GM12873 (cell line): ENCODE data around the gene TENT4B.

Source experiments
- TF ChIP-seq, protein P1 (sequence below): IDR thresholded peaks from 2 replicates; pipeline ENCODE4 v1.5.1; 2012; ENCODE audit warnings: low read depth, mild to moderate bottlenecking, moderate library complexity, low read length, control low read depth; ENCODE audit not compliant: insufficient read depth; ENCODE audit errors: missing control alignments

The TENT4B gene

DNA sequence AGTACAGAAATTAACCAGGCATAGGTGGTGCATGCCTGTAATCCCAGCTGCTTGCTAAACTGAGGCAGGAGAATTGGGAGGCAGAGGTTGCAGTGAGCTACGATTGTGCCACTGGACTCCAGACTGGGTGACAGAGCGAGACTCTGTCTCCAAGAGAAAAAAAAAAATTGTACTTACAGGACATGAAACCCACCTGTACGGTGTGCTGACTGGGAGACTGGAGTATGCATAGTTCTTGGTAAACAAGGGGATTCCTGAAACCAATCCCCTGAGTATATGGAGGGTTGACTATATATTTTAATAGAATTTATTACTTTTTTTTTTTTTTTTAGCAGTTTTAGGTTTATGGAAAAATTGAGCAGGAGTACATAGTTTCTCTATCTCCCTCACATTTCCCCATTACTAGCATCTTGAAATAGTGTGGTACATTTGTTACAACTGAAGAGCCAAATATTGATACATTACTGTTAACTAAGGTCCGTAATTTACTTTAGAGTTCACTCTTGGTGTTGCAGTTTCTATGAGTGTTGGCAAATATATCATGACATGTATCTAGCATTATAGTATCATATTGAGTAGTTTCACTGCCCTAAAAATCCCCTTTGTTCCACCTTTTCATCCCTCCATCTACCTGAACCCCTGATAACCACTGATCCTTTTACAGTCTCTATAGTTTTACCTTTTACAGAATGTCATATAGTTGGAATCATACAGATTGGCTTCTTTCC is 19.3 kb downstream of the TENT4B start:
- TF ChIP-seq, protein P1, sequence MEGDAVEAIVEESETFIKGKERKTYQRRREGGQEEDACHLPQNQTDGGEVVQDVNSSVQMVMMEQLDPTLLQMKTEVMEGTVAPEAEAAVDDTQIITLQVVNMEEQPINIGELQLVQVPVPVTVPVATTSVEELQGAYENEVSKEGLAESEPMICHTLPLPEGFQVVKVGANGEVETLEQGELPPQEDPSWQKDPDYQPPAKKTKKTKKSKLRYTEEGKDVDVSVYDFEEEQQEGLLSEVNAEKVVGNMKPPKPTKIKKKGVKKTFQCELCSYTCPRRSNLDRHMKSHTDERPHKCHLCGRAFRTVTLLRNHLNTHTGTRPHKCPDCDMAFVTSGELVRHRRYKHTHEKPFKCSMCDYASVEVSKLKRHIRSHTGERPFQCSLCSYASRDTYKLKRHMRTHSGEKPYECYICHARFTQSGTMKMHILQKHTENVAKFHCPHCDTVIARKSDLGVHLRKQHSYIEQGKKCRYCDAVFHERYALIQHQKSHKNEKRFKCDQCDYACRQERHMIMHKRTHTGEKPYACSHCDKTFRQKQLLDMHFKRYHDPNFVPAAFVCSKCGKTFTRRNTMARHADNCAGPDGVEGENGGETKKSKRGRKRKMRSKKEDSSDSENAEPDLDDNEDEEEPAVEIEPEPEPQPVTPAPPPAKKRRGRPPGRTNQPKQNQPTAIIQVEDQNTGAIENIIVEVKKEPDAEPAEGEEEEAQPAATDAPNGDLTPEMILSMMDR, result no peak

DNA sequence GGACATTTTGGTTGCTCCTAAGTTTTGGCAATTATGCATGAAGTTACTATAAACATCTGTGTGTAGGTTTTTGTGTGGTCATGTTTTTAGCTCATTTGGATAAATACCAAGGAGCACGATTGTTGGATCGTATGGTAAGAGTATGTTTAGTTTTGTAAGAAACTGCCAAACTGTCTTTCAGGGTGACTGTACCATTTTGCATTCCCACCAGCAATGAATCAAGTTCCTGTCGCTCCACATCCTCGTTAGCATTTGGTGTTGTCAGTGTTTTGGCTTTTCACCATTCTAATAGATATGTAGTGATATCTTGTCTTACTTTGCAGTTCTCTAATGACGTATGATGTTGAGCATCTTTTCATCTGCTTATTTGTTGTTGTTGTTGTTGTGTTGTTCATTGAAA is 20.2 kb downstream of the TENT4B start:
- TF ChIP-seq, protein P1, result no peak

DNA sequence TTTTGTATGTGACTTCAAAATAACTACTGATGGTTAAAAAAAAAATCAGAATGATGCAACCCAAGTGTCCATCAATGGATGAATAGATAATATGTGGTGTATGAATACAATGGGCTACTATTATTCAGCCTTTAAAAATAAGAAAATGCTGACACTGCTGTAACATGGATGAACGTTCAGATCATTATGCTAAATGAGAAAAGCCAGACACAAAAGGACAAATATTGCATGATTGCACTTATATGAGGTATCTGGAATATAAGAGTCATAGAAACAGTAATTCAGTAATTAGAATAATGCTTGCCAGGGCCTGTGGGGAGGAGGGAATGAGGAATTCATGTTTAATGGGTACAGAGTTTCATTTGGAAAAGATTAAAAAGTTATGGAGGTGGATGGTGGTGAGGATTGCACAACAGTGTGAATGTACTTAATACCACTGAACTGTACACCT is 25.4 kb downstream of the TENT4B start:
- TF ChIP-seq, protein P1, result no peak

DNA sequence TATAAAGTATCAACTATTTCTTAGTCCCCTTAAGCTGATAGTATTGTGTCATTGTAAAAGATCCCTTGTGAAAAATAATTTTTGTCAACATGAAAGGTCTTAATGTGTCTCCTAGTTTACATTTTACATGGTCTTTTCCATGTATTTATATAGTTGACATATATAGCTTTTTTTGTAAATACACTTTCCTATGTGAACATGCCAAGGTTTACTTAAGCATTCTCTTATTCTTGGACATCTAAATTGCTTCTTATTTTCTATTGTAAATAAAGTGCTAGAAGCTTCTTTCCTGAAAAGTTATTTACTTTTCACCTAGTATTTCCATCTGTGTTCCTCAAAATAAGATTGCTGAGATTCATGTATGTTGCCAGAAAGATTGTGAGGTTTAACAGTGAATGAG is 29.3 kb downstream of the TENT4B start:
- TF ChIP-seq, protein P1, result no peak

DNA sequence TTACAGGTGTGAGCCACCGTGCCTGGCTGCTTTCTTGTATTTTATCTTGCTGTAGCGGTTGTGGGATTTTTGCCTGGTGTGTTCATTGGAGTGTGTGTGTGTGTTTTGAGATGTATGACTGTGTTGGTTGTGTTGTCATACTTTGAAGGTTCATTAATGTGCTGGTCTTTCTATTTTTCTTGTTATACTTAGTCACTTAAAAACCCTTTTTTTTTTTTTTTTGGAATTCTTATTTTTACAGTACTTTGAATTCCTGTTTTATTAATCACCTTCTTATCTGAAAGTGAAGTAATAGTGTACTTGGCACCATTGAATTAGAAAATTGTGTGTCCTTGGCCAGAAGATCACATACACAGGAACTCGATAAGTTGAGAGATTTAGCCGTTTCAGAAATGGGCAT is 30.2 kb downstream of the TENT4B start:
- TF ChIP-seq, protein P1, result no peak

DNA sequence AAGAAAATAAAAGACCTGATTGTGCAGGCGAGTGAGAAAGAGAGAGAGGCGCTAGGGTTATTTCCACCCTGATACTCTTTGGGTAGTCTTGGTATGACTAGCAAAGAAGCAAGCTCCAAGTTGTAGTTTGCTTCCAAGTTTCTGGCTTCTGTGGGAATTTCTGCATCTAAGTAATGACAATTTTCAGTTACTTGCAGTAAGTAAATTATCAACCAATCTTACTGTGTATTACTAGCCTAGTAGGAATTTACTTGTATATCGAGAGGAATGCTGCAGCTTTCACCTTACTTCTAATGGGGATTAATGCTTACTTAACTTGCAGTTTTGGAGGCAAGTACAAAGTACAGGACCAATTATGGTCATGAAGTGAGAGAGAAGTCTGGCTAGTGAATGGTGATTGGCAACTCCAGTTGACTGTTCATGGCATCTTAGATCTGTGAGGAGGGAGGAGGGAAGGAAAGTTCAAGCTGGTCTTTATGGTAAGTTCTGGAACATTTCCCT is 31.9 kb downstream of the TENT4B start:
- TF ChIP-seq, protein P1, result no peak

DNA sequence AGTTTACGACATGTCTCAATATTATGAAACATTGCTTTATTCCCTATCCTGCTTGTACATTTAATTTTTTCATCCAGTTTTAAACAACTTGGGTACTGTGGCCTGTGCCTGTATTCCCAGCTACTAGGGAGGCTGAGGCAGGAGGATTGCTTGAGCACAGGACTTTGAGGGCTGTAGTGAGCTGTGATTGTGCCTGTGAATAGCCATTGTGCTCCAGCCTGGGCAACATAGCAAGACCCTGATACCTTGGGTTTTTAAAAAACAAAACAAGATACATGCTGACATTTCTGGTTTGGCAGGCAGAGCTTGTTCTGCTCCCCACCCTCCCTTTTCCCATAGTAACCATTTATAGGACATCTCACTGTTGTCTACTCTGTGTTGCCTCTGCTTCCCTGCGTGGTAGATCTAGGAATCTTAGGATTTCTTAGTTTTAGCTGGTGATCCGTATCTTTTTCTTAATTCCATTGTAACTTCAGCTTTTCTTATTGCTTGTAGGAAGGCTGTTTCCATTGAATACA is 35.6 kb downstream of the TENT4B start:
- TF ChIP-seq, protein P1, result no peak
